Measurements from ENCODE around the gene CACTIN.
"Not testable (repeated sequence)": the region's sequence is repeated elsewhere in the genome, so short reads cannot be mapped to it uniquely, and the experiment has no call there.

The CACTIN gene

GRCh38 chr19:3586707-3587346 lies 39.8 kb downstream of the CACTIN start:
- DNase-seq (ENCODE audit: low read depth): no peak

DNA sequence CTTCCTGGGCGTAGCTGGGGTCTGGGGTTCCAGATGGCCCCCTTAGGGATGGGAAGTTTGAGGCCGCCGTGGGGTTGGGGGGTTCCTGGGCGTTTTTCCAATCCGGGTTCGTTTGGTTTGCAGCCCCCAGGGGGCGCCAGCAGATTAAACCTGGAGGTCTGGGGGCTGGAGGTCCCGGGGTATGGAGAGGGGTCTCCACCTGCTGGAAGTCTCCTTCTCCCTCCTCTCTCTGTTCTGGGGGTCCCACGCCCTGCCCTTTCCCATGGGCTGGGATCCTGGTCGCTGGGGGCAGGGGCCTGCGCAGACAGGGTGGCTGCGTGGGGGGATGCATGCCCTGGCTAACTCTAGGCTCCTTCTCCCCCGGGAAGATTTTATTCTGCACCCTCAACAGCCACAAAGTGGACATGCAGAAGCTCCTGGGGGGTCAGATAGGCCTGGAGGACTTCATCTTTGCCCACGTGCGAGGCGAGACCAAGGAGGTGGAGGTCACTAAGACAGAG lies 40.4 kb downstream of the CACTIN start:
- DNase-seq (ENCODE audit: low read depth): no peak

GRCh38 chr19:3585301-3586126 lies 41.1 kb downstream of the CACTIN start, which contains the start of gene GIPC3:
TSS of gene GIPC3 (plus strand) at chr19:3585478. CDS start at chr19:3585598, 120 bp downstream.
- no peak for DNase-seq (ENCODE audit: low read depth)

- DNase-seq (ENCODE audit: low read depth): not testable (repeated sequence)
Measured at GRCh38 chr19:3584036-3584802, 42.4 kb downstream of the CACTIN start.

DNA sequence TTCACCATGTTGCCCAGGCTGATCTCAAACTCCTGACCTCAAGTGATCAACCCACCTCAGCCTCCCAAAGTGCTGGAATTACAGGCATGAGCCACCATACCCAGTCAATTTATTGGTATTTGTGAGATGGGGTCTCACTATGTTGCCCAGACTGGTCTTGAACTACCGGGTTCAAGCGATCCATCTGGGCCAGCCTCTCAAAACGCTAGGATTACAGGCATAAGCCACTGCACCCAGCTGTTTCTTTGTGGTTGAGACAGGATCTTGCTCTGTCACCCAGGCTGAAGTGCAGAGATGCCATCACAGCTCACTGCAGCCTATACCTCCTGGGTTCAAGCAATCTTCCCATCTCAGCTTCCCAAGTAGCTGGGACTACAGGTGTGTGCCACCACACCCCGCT lies 44.8 kb downstream of the CACTIN start:
- not testable (repeated sequence) for DNase-seq (ENCODE audit: low read depth)

DNA sequence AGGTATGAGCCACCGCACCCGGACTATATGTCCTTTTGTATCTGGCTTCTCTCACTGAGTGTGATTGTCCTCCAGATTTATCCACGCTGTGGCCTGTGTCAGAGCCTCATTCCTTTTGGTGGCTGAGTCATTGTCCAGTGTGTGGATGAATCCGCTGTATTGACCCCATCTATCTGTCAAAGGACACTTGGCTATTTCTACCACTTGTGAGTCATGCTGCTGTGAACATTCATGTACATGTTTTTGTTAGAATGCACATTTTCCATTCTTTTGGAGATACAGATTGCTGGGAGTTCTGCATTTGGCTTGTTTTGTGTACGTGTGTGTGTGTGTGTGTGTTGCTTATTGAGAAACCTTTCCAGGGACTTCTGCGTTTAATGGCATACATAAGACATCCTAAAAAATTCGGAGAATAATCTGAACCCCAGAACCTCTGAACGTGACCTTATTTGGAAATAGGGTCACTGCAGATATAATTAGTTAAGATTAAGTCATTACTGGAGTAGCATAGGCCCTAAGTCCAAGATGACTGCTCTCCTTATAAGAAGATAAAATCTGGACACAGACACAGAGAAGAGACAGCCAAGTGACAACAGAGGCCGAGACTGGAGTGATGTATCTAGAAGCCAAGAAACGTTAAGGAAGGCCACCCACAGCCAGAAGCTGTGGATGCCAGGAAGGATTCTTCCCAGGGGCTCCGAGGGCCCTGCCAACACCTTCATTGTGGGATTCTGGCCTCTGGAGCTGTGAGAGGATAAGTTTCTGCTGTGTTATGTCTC lies 46.2 kb downstream of the CACTIN start:
- DNase-seq (ENCODE audit: low read depth): peak; percentile 93

DNA sequence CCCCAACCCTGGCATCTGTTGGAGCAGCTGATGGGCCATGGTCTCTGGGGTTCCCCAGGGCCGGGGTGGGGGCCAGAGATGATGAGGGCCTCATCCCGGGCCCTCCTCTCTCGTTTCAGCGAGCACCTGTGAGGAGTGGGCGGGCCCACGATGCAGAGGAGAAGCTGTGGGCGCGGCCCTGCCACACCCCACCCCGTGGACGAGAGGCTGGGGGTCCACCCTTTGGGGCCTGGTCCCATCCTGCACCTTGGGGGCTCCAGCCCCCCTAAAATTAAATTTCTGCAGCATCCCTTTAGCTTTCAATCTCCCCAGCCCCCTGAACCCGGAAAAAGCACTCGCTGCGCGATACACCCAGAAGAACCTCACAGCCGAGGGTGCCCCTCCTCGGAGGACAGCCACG lies 48.2 kb downstream of the CACTIN start:
- DNase-seq (ENCODE audit: low read depth): no peak

DNA sequence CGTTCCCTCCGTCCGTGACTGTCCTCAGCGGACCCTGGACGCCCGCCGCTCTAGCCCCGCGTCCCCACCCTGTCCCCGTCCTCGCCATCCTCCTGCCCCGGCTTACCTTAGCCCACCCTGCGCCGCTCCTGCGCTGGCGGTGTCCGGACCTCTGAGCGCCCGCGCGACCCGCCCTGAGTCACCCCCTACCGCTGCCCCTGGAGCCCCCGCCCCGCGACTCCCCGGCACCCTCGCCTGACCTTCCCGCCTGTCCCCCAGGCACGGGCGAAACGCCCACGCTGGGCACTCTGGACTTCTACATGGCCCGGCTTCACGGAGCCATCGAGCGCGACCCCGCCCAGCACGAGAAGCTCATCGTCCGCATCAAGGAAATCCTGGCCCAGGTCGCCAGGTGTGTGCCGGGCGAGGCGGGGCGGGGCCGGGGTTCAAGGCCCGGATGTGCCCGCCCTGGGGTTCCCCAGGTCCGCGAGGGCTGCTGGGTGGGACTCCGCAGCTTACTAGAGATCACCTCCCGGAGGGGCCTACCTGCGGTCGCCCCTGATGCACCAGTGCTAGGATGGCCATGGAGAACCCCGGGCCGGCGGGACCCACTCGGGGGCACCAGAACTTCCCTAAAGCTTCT lies 48.8 kb downstream of the CACTIN start:
- no peak for DNase-seq (ENCODE audit: low read depth)

GRCh38 chr19:3576696-3577443 lies 49.7 kb downstream of the CACTIN start:
- peak; percentile 75 for DNase-seq (ENCODE audit: low read depth)

DNA sequence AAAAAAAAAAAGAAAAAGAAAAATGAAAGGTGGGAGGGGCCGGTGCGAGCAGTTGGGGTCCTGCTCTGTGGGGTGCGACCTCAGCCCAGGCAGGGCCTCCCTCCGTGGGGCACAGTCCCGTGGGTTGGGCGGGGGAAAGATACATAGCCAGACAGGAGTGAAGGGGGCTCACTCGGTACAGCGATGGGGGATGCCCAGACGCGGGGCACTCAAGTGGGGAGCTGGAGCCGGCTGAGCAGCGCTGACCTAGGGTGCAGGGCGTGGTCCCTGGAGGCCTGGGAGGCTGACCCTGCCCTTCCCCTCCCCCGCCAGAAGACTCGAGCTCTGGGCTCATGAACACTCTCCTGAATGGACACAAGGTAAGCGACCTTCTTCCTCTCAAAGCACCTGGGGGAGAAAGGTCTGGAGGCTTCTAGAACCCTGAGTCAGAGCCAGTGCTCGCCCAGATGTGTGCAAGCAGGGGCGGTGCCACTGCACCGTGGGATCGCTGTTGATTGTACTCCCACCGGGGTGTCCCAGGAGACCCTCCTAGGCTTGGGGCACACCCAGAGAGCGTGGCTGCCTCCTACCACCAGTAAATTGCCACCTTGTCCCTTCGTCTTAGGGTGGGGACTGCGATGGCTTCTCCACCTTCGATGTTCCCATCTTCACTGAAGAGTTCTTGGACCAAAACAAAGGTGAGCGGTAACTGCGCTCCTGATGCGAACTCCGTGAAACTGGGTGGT lies 50.5 kb downstream of the CACTIN start:
- DNase-seq (ENCODE audit: low read depth): no peak

DNA sequence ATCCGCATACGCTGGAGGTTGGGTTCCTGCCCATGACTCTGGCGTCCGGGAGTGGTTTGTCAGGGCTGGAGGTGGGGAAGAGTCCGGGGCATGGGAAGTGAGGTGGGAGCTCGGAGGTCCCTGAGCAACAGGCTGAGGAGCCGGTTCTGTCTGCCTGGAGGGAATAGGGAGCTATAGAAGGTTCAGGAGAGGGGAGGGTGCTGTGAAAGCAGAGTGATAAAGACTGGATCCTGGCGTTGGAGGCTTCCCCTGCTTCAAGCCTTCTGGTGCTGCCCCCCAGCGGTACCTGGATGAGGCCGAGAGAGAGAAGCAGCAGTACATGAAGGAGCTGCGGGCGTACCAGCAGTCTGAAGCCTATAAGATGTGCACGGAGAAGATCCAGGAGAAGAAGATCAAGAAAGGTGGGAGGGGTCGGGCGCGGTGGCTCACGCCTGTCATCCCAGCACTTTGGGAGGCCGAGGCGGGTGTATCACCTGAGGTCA lies 51.3 kb downstream of the CACTIN start:
- no peak for DNase-seq (ENCODE audit: low read depth)

DNA sequence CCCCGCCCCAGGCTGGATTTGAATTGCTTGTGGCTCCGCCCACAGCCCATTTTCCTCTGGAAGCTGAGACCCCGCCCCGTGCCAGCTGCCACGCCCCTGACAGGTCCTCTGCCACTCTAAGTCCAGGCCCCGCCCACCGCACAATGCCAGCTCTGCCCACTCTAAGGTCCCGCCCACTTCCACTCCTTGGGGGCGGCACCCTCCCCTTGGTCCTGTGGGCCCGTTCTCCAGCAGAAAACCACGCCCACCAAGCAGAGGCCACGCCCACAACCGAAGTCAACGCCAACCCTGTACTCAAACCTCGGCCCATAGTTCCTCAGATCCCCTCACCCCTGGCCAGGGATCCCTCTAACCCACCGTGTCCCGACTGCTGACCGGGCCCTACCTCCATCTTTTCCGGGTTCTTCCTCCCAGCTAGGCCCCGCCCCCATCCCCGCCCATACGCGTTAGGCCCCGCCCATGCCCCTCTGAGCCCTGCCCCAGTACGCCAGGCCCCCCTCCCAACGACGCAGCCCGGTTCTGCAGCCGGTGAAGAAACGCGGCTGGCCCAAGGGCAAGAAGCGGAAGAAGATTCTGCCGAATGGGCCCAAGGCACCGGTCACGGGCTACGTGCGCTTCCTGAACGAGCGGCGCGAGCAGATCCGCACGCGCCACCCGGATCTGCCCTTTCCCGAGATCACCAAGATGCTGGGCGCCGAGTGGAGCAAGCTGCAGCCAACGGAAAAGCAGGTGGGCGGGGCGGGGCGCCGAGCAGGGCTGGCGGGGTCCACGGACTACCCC lies 52.5 kb downstream of the CACTIN start:
- peak; percentile 95 for DNase-seq (ENCODE audit: low read depth)

GRCh38 chr19:3573162-3573857 lies 53.3 kb downstream of the CACTIN start:
- no peak for DNase-seq (ENCODE audit: low read depth)

GRCh38 chr19:3572855-3573161 lies 53.8 kb downstream of the CACTIN start, which contains the start of gene HMG20B:
TSS of gene HMG20B (plus strand) at chr19:3572944. CDS start at chr19:3573310, 366 bp downstream.
- no peak for DNase-seq (ENCODE audit: low read depth)

DNA sequence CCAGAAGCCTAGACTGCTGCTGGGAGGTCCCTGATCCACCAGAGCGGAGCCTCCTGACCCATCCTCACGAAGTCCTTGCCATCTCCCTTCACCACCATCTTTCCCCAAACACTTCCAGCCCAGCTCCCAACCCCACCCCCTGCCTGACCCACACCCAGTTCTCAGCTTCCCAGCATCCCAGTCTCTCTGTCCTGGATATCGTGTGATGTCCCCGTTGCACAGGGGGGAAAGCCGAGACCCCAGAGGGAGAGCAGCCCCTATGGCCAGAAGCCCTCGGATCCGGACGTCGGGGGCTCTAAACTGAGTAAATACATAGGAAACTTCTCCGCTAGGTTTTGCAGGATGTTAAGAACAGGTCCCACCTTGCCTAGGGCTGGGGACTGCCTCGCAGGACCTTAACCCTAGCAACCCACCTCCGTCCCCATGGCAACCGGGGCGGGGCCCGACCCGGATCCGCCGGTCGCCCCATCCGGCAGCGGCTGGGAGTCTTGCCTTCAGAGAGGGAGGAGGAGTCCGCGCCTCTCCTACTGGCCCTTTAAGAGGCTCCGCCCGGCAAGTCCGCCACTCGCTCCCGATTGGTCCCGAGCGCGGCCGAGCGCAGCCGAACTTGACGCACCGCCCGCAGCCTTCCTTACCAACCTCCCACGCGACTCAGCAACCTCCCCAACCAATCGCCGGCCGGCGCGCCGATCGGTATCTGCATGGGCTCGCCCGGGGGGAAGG lies 54.3 kb downstream of the CACTIN start:
- DNase-seq (ENCODE audit: low read depth): peak; percentile 100

DNA sequence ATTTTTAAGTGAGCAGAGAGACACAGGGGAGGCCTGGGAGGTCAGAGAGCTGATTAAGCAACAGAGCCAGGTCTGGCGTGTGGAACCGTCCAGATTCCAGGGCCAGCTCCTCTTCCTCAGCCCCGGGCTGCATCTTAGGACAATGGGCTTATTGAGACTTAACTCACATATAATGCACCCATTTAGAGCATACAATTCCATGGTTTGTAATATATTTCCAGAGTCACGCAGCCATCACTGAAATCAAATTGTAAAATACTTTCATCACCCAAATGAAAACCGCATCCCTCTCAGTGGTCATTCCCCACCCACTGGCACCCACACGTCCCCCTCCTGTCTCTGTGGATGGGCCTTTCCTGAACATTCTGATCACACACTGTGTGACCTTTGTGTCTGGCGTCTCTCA lies 56.0 kb downstream of the CACTIN start:
- no peak for DNase-seq (ENCODE audit: low read depth)

GRCh38 chr19:3570042-3570441 lies 56.5 kb downstream of the CACTIN start:
- DNase-seq (ENCODE audit: low read depth): not testable (repeated sequence)

DNA sequence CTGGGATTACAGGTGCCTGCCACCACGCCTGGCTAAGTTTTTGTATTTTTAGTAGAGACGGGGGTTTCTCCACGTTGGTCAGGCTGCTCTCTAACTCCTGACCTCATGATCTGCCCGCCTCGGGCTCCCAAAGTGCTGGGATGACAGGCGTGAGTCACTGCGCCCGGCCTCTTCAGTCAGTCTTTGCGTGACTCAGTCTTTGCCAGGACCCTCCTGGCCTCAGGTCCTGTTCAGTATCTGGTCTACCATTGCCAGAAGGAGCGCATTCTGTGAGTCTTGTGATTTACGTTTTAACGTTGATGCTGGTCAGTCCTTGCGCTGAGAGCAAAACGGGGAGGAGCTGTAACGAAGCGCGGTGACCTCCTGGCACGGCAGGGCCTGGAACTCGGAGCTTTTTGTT lies 61.5 kb downstream of the CACTIN start:
- DNase-seq (ENCODE audit: low read depth): no peak

Measured in fibroblast of gingiva (primary cell).